H9 (cell line): ENCODE data around the gene TSR2. TPM values are rescaled to one million over a fixed set of nuclear protein-coding genes. Genes with fewer than 3 reads are reported as not detected.
A peak's percentile ranks its signal among the peaks of the same experiment; 100 is the strongest.
"Not testable (repeated sequence)": the region's sequence is repeated elsewhere in the genome, so short reads cannot be mapped to it uniquely, and the experiment has no call there.

Source experiments
- DNase-seq: peaks from one replicate; pipeline ENCODE4 v3.0.0-alpha.2; 2017
- H2AFZ ChIP-seq: one replicate; pipeline ENCODE4 v1.6.1; 2013; ENCODE audit warnings: mild to moderate bottlenecking, low read length, control low read depth, moderate library complexity
- H2AK5ac ChIP-seq: 2 replicates; pipeline ENCODE4 v1.6.1; 2013; ENCODE audit warnings: low read length, control low read depth, mixed read lengths; ENCODE audit not compliant: insufficient read length
- H2BK120ac ChIP-seq: one replicate; pipeline ENCODE4 v1.6.1; 2013; ENCODE audit warnings: low read depth, mild to moderate bottlenecking, low read length, control low read depth, inconsistent platforms; ENCODE audit not compliant: poor library complexity, severe bottlenecking
- H2BK12ac ChIP-seq: 2 replicates; pipeline ENCODE4 v1.6.1; 2013; ENCODE audit warnings: low read length, control low read depth, mixed read lengths, low read depth; ENCODE audit not compliant: insufficient read length
- H2BK15ac ChIP-seq: 2 replicates; pipeline ENCODE4 v1.6.1; 2013; ENCODE audit warnings: low read depth, low read length, control low read depth
- H2BK20ac ChIP-seq: one replicate; pipeline ENCODE4 v1.6.1; 2013; ENCODE audit warnings: low read depth, mild to moderate bottlenecking, low read length, control low read depth, inconsistent platforms; ENCODE audit not compliant: poor library complexity, severe bottlenecking
- H2BK5ac ChIP-seq: 2 replicates; pipeline ENCODE4 v1.6.1; 2013; ENCODE audit warnings: low read length, control low read depth, mixed read lengths; ENCODE audit not compliant: insufficient read length
- H3K14ac ChIP-seq: 2 replicates; pipeline ENCODE4 v1.6.1; 2013; ENCODE audit warnings: low read length, control low read depth; ENCODE audit not compliant: insufficient read depth
- H3K18ac ChIP-seq: 2 replicates; pipeline ENCODE4 v1.6.1; 2013; ENCODE audit warnings: low read depth, mild to moderate bottlenecking, mixed read lengths, low read length, control low read depth; ENCODE audit not compliant: insufficient read length
- H3K23ac ChIP-seq: 2 replicates; pipeline ENCODE4 v1.6.1; 2013; ENCODE audit warnings: low read length, control low read depth, mixed read lengths, low read depth; ENCODE audit not compliant: insufficient read length
- H3K23me2 ChIP-seq: 2 replicates; pipeline ENCODE4 v1.6.1; 2013; ENCODE audit warnings: low read depth, mild to moderate bottlenecking, mixed read lengths, low read length, control low read depth; ENCODE audit not compliant: insufficient read length, poor library complexity, severe bottlenecking
- H3K27ac ChIP-seq: 2 replicates; pipeline ENCODE4 v1.5.1; 2013; ENCODE audit warnings: low read length, control low read depth, mixed read lengths, low read depth; ENCODE audit not compliant: insufficient read length
- H3K27me3 ChIP-seq: 2 replicates; pipeline ENCODE4 v1.6.1; 2013; ENCODE audit warnings: low read length, control low read depth, inconsistent platforms; ENCODE audit not compliant: insufficient read depth
- H3K4ac ChIP-seq: 2 replicates; pipeline ENCODE4 v1.6.1; 2013; ENCODE audit warnings: low read depth, mild to moderate bottlenecking, control low read depth, inconsistent platforms, low read length, moderate library complexity
- H3K4me1 ChIP-seq: 2 replicates; pipeline ENCODE4 v1.6.1; 2013; ENCODE audit warnings: low read length, control low read depth, inconsistent platforms; ENCODE audit not compliant: insufficient read depth
- H3K4me2 ChIP-seq: 2 replicates; pipeline ENCODE4 v1.6.1; 2013; ENCODE audit warnings: low read length, control low read depth, mixed read lengths; ENCODE audit not compliant: insufficient read length, insufficient read depth
- H3K56ac ChIP-seq: 2 replicates; pipeline ENCODE4 v1.6.1; 2013; ENCODE audit warnings: low read depth, mild to moderate bottlenecking, mixed read lengths, low read length, control low read depth; ENCODE audit not compliant: insufficient read length
- H3K79me1 ChIP-seq: 2 replicates; pipeline ENCODE4 v1.6.1; 2013; ENCODE audit warnings: low read depth, mild to moderate bottlenecking, moderate library complexity, low read length, control low read depth, inconsistent platforms; ENCODE audit not compliant: insufficient read depth, poor library complexity, severe bottlenecking
- H3K79me2 ChIP-seq: 2 replicates; pipeline ENCODE4 v1.6.1; 2013; ENCODE audit warnings: low read length, control low read depth, inconsistent platforms; ENCODE audit not compliant: insufficient read depth
- H3K9ac ChIP-seq: 2 replicates; pipeline ENCODE4 v1.6.1; 2013; ENCODE audit warnings: low read length, control low read depth, mixed read lengths; ENCODE audit not compliant: insufficient read length; ENCODE audit errors: extremely low read depth
- H3K9me3 ChIP-seq: one replicate; pipeline ENCODE4 v1.6.1; 2013; ENCODE audit warnings: low read depth, low read length, inconsistent platforms; ENCODE audit not compliant: control insufficient read depth
- H3T11ph ChIP-seq: one replicate; pipeline ENCODE4 v1.6.1; 2013; ENCODE audit warnings: mild to moderate bottlenecking, low read length, control low read depth, inconsistent platforms
- H4K20me1 ChIP-seq: one replicate; pipeline ENCODE4 v1.6.1; 2013; ENCODE audit not compliant: control insufficient read depth, insufficient read length, insufficient read depth
- H4K5ac ChIP-seq: 2 replicates; pipeline ENCODE4 v1.6.1; 2013; ENCODE audit warnings: low read depth, mild to moderate bottlenecking, mixed read lengths, low read length, control low read depth; ENCODE audit not compliant: insufficient read length
- H4K8ac ChIP-seq: replicated peaks from 2 replicates; pipeline ENCODE4 v1.6.1; 2013; ENCODE audit warnings: low read length, control low read depth, mixed read lengths, low read depth; ENCODE audit not compliant: insufficient read length
- H4K91ac ChIP-seq: 2 replicates; pipeline ENCODE4 v1.6.1; 2013; ENCODE audit warnings: low read depth, mild to moderate bottlenecking, moderate library complexity, mixed read lengths, low read length, control low read depth; ENCODE audit not compliant: insufficient read length
- H3K27ac Mint-ChIP-seq, 3 experiments: 2 replicates in 2 of 3; 3 replicates in 1 of 3; pipeline ENCODE4 v1.8.0; 2020 to 2021; ENCODE audit warnings: mixed read lengths in 3 of 3, mild to moderate bottlenecking in 1 of 3, moderate library complexity in 1 of 3
- H3K27me3 Mint-ChIP-seq: 2 replicates; pipeline ENCODE4 v1.8.0; 2021; ENCODE audit warnings: low read depth, mild to moderate bottlenecking, moderate library complexity, mixed read lengths
- H3K36me3 Mint-ChIP-seq, 3 experiments: 2 replicates in 2 of 3; 3 replicates in 1 of 3; pipeline ENCODE4 v1.8.0; 2020 to 2021; ENCODE audit warnings: low read depth in 3 of 3, mixed read lengths in 3 of 3; ENCODE audit not compliant: insufficient read depth in 1 of 3
- H3K4me1 Mint-ChIP-seq, 2 experiments: 2 replicates each; pipeline ENCODE4 v1.8.0; 2020; ENCODE audit warnings: mixed read lengths in 2 of 2
- H3K4me3 Mint-ChIP-seq, 2 experiments: 2 replicates in 1 of 2; 3 replicates in 1 of 2; pipeline ENCODE4 v1.8.0; 2020 to 2021; ENCODE audit warnings: mild to moderate bottlenecking in 2 of 2, mixed read lengths in 2 of 2, moderate library complexity in 1 of 2
- H3K9me3 Mint-ChIP-seq, 2 experiments: 2 replicates in 1 of 2; 3 replicates in 1 of 2; pipeline ENCODE4 v1.8.0; 2020; ENCODE audit warnings: mild to moderate bottlenecking in 2 of 2, mixed read lengths in 2 of 2, moderate library complexity in 1 of 2
- CTCF ChIP-seq: fragments of 200-600 bp; sonication (generic); conservative IDR thresholded peaks from 3 replicates; pipeline ENCODE4 v1.8.0; 2021; ENCODE audit warnings: antibody characterized with exemption, mild to moderate bottlenecking
- WGBS: extraction: QIAGEN DNeasy Blood & Tissue Kit; methylation state at CpG from one replicate; pipeline ENCODE4 v1.1.7; 2013; ENCODE audit warnings: missing lambda C conversion rate, low lambda C conversion rate, mixed read lengths; ENCODE audit not compliant: insufficient read length; ENCODE audit errors: extremely low coverage; 5-methylcytosine and 5-hydroxymethylcytosine counted together
- total RNA-seq: library from RNA; stranded (reverse); gene quantifications from 2 replicates; pipeline ENCODE4 v1.2.1, GENCODE V29; 2021

Gene TSR2
- total RNA-seq, 1 experiment from 2014 or later: 51.7 TPM

- Histone ChIP-seq H3K27me3 (no peaks in the 10 kb centered on the region), H2BK5ac (no peak overlapping the region), H3K27ac (no peak overlapping the region), H3K18ac (no peak overlapping the region), H3K23me2 (no peaks in the 10 kb centered on the region), H4K20me1 (no peaks in the 10 kb centered on the region), H4K8ac (no peak overlapping the region), H2BK12ac (no peak overlapping the region), H2BK20ac (no peak overlapping the region), H2AFZ (no peak overlapping the region), H3K4me1 (peaks cover 2% of the 10 kb centered on the region; the same call in 1 of the 2 replicates), H4K5ac (no peak overlapping the region), H3K79me2 (no peaks in the 10 kb centered on the region; the same call in 1 of the 2 replicates), H3K9me3 (peaks cover 7% of the 10 kb centered on the region), H3K23ac (no peak overlapping the region), H4K91ac (no peak overlapping the region), H2BK15ac (no peak overlapping the region), H3K4ac (no peak overlapping the region), H3K56ac (no peak overlapping the region), H3K14ac (no peak overlapping the region), H2AK5ac (no peak overlapping the region), H3T11ph (no peak overlapping the region), H2BK120ac (no peak overlapping the region), H3K79me1 (no peaks in the 10 kb centered on the region), H3K4me2 (no peak overlapping the region), H3K9ac (no peak overlapping the region)
- WGBS: no CpG with 5 or more reads among the region's 3 CpGs
- Mint-ChIP-seq H3K9me3 (peaks cover 60 to 66% of the 10 kb centered on the region in 2 experiments), H3K36me3 (peaks cover 5 to 14% (median 9%) of the 10 kb centered on the region in 3 experiments; a peak in 6 of 7 replicates), H3K27me3 (no peaks in the 10 kb centered on the region), H3K4me1 (peaks cover 35 to 47% of the 10 kb centered on the region in 2 experiments), H3K4me3 (0 out of 5 replicates have a peak overlapping the region, but pooled peaks of 1 of the 2 experiments have one; percentile 26), H3K27ac (peak overlapping the region in 2 of 3 experiments; percentile 51 to 68; a peak in 1 of 7 replicates)
- TF ChIP-seq CTCF: no peak
- peak; percentile 40 for DNase-seq
Observed at GRCh38 chrX:54484666-54485065, 44.5 kb downstream of the TSR2 start.

GRCh38 chrX:54489819-54490218, 49.6 kb downstream of the TSR2 start:
- H3K18ac ChIP-seq, H2BK20ac ChIP-seq, H3K27ac ChIP-seq, H3K23me2 ChIP-seq, H3K27ac Mint-ChIP-seq, H3K9ac ChIP-seq, H3K9me3 ChIP-seq, H2BK5ac ChIP-seq, H3T11ph ChIP-seq, H3K56ac ChIP-seq, H4K20me1 ChIP-seq, H4K91ac ChIP-seq, H4K5ac ChIP-seq, H3K79me1 ChIP-seq, H2AFZ ChIP-seq, H3K14ac ChIP-seq, H3K23ac ChIP-seq, H2BK15ac ChIP-seq, H3K4me3 Mint-ChIP-seq, H3K79me2 ChIP-seq, H2AK5ac ChIP-seq, H3K27me3 ChIP-seq, H3K27me3 Mint-ChIP-seq, H3K4me1 ChIP-seq, DNase-seq, H3K4me2 ChIP-seq, H4K8ac ChIP-seq, H2BK12ac ChIP-seq, H2BK120ac ChIP-seq, H3K4ac ChIP-seq: not testable (repeated sequence)
- Mint-ChIP-seq H3K4me1 (peaks cover 17 to 24% of the 10 kb centered on the region in 2 experiments), H3K36me3 (peaks cover 16 to 18% (median 18%) of the 10 kb centered on the region in 3 experiments; a peak in 6 of 7 replicates), H3K9me3 (peaks cover 67 to 70% of the 10 kb centered on the region in 2 experiments)
- no CpG with 5 or more reads among the region's 5 CpGs for WGBS
